Activated naive CD8-positive, alpha-beta T cell (primary cell): ENCODE measurements around the gene KLHL29.

ENCODE experiments used
- H3K27ac Mint-ChIP-seq: one replicate; pipeline ENCODE4 v1.8.0; 2021; ENCODE audit warnings: mixed read lengths
- H3K27me3 Mint-ChIP-seq: one replicate; pipeline ENCODE4 v1.8.0; 2021; ENCODE audit warnings: mixed read lengths
- H3K36me3 Mint-ChIP-seq: one replicate; pipeline ENCODE4 v1.8.0; 2021; ENCODE audit warnings: mixed read lengths
- H3K4me1 Mint-ChIP-seq: one replicate; pipeline ENCODE4 v1.8.0; 2021; ENCODE audit warnings: low read depth, mixed read lengths
- H3K4me3 Mint-ChIP-seq: one replicate; pipeline ENCODE4 v1.8.0; 2021; ENCODE audit warnings: mild to moderate bottlenecking, mixed read lengths
- H3K9me3 Mint-ChIP-seq: one replicate; pipeline ENCODE4 v1.8.0; 2021; ENCODE audit warnings: low read depth, mixed read lengths

KLHL29 gene

GRCh38 chr2:23624378-23624777 is 239.4 kb downstream of the KLHL29 start:
- Mint-ChIP-seq H3K4me1 (no peaks in the 10 kb centered on the region), H3K27ac (no peak overlapping the region), H3K36me3 (peaks cover 8% of the 10 kb centered on the region), H3K9me3 (peaks cover 10% of the 10 kb centered on the region), H3K4me3 (no peak overlapping the region), H3K27me3 (no peaks in the 10 kb centered on the region)

- Mint-ChIP-seq H3K27me3 (no peaks in the 10 kb centered on the region), H3K27ac (no peak overlapping the region), H3K9me3 (peaks cover 10% of the 10 kb centered on the region), H3K4me1 (no peaks in the 10 kb centered on the region), H3K4me3 (no peak overlapping the region), H3K36me3 (peaks cover 8% of the 10 kb centered on the region)
These were observed 239.9 kb downstream of the KLHL29 start for GRCh38 chr2:23624915-23625314.

DNA sequence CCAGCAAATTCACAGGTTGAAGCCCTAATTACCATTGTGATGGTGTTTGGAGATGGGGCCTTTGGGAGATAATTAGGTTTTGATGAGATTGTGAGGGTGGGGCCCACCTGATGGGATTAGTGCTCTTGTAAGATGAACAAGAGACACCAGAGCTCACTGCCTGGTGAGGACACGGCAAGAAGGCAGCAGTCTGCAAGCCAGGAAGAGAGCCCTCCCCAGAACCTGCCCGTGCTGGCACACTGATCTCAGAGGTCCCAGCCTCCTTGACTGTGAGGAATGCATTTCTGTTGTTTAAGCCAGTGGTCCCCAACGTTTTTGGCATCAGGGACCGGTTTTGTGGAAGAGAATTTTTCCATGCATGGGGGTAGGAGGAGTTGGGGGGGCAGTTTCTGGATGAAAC is 240.7 kb downstream of the KLHL29 start:
- no peaks in the 10 kb centered on the region for H3K4me1 Mint-ChIP-seq
- no peak overlapping the region for H3K4me3 Mint-ChIP-seq

GRCh38 chr2:23626701-23627230 is 241.8 kb downstream of the KLHL29 start:
- H3K4me1 Mint-ChIP-seq: no peaks in the 10 kb centered on the region
- H3K4me3 Mint-ChIP-seq: no peak overlapping the region
- H3K27me3 Mint-ChIP-seq: no peaks in the 10 kb centered on the region
- H3K27ac Mint-ChIP-seq: no peak overlapping the region
- peaks cover 8% of the 10 kb centered on the region for H3K36me3 Mint-ChIP-seq
- H3K9me3 Mint-ChIP-seq: peaks cover 10% of the 10 kb centered on the region

More for the DNA sequence above, 240.7 kb downstream of the KLHL29 start:
- no peaks in the 10 kb centered on the region for H3K27me3 Mint-ChIP-seq
- H3K9me3 Mint-ChIP-seq: peaks cover 10% of the 10 kb centered on the region
- no peak overlapping the region for H3K27ac Mint-ChIP-seq
- H3K36me3 Mint-ChIP-seq: peaks cover 8% of the 10 kb centered on the region

GRCh38 chr2:23627236-23628009 is 242.4 kb downstream of the KLHL29 start:
- Mint-ChIP-seq H3K27ac (no peak overlapping the region), H3K4me3 (no peak overlapping the region), H3K9me3 (peaks cover 10% of the 10 kb centered on the region)

GRCh38 chr2:23628926-23629771 is 244.2 kb downstream of the KLHL29 start:
- H3K27ac Mint-ChIP-seq: no peak overlapping the region

More at GRCh38 chr2:23627236-23628009, 242.4 kb downstream of the KLHL29 start:
- no peaks in the 10 kb centered on the region for H3K4me1 Mint-ChIP-seq
- peaks cover 8% of the 10 kb centered on the region for H3K36me3 Mint-ChIP-seq
- H3K27me3 Mint-ChIP-seq: no peaks in the 10 kb centered on the region

GRCh38 chr2:23629772-23630480 is 244.9 kb downstream of the KLHL29 start:
- no peaks in the 10 kb centered on the region for H3K9me3 Mint-ChIP-seq
- H3K27ac Mint-ChIP-seq: no peak overlapping the region
- H3K4me3 Mint-ChIP-seq: no peak overlapping the region
- H3K27me3 Mint-ChIP-seq: no peaks in the 10 kb centered on the region
- H3K4me1 Mint-ChIP-seq: no peaks in the 10 kb centered on the region
- H3K36me3 Mint-ChIP-seq: no peaks in the 10 kb centered on the region

More at GRCh38 chr2:23628926-23629771, 244.2 kb downstream of the KLHL29 start:
- peaks cover 4% of the 10 kb centered on the region for H3K9me3 Mint-ChIP-seq
- no peaks in the 10 kb centered on the region for H3K4me1 Mint-ChIP-seq
- H3K36me3 Mint-ChIP-seq: peaks cover 3% of the 10 kb centered on the region
- H3K27me3 Mint-ChIP-seq: no peaks in the 10 kb centered on the region
- no peak overlapping the region for H3K4me3 Mint-ChIP-seq

GRCh38 chr2:23630961-23631360 is 246.0 kb downstream of the KLHL29 start:
- H3K9me3 Mint-ChIP-seq: no peaks in the 10 kb centered on the region
- H3K27me3 Mint-ChIP-seq: no peaks in the 10 kb centered on the region
- H3K36me3 Mint-ChIP-seq: no peaks in the 10 kb centered on the region
- no peak overlapping the region for H3K4me3 Mint-ChIP-seq
- no peak overlapping the region for H3K27ac Mint-ChIP-seq
- H3K4me1 Mint-ChIP-seq: no peaks in the 10 kb centered on the region

DNA sequence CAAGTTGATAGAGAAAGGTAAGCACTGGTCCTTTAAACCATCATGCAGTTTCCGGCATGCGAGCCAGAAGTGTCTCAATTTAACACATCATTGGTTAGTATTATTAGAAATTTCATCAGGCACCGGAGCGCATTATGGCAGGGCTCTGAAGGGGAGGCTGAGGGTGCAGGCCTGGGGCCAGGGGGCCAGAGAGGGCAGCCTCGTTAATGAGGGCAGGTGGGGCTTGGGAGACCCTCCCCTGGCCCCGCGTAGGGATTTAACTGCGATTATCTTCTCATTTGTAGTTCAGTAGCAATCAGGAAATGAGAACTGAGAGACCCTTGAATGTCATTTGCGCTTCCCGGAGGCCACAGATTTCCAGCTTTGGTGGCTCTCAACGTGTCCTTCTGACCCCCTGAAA is 246.4 kb downstream of the KLHL29 start:
- no peaks in the 10 kb centered on the region for H3K27me3 Mint-ChIP-seq
- no peak overlapping the region for H3K27ac Mint-ChIP-seq
- H3K4me1 Mint-ChIP-seq: no peaks in the 10 kb centered on the region
- no peaks in the 10 kb centered on the region for H3K9me3 Mint-ChIP-seq
- H3K4me3 Mint-ChIP-seq: no peak overlapping the region
- H3K36me3 Mint-ChIP-seq: no peaks in the 10 kb centered on the region

DNA sequence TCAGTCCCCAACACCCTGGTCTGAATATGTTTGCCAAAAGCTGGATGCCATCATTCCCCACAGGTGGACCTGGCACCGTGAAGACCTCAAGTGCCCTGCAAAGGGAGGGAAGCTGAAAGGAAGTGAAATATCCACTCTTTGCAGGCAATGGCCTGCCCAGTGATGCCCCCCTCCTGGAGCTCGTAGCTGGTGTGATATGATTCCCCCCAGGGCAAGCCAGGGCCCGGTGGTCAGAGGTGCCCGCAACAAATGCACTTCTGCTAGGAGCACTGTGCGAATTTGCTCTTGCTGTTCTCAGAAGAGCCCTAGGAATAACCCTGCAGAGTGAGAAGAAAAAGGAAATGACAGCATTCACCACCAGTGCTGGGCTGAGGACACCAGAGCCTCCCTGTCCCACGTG is 247.4 kb downstream of the KLHL29 start:
- no peaks in the 10 kb centered on the region for H3K4me1 Mint-ChIP-seq

GRCh38 chr2:23632831-23633395 is 247.9 kb downstream of the KLHL29 start:
- no peaks in the 10 kb centered on the region for H3K4me1 Mint-ChIP-seq
- H3K4me3 Mint-ChIP-seq: no peak overlapping the region
- H3K36me3 Mint-ChIP-seq: no peaks in the 10 kb centered on the region
- no peaks in the 10 kb centered on the region for H3K27me3 Mint-ChIP-seq
- H3K27ac Mint-ChIP-seq: no peak overlapping the region
- H3K9me3 Mint-ChIP-seq: no peaks in the 10 kb centered on the region

More for the DNA sequence above, 247.4 kb downstream of the KLHL29 start:
- Mint-ChIP-seq H3K4me3 (no peak overlapping the region), H3K9me3 (no peaks in the 10 kb centered on the region), H3K27me3 (no peaks in the 10 kb centered on the region), H3K36me3 (no peaks in the 10 kb centered on the region), H3K27ac (no peak overlapping the region)

DNA sequence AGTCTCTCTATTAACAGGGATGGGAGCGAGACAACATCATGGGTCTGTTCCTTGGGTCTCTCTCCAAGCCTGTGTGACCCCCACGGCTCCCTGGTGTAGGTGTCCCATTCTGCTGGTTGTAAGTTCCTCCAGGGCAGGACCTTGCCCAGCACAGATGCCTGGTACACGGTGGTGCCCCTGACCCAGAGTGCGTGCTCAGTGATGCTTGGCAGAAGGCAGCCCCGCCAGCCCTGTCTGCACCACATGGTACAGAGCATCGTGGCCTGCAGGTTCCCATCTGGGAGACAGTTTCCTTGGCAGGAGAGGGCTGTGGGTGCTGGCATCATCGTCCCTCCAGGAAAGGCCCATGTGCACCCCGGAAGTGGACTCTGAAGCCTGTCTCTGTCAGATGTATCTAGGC is 249.0 kb downstream of the KLHL29 start:
- Mint-ChIP-seq H3K36me3 (no peaks in the 10 kb centered on the region), H3K27me3 (no peaks in the 10 kb centered on the region), H3K9me3 (no peaks in the 10 kb centered on the region), H3K27ac (no peak overlapping the region), H3K4me3 (no peak overlapping the region), H3K4me1 (no peaks in the 10 kb centered on the region)

DNA sequence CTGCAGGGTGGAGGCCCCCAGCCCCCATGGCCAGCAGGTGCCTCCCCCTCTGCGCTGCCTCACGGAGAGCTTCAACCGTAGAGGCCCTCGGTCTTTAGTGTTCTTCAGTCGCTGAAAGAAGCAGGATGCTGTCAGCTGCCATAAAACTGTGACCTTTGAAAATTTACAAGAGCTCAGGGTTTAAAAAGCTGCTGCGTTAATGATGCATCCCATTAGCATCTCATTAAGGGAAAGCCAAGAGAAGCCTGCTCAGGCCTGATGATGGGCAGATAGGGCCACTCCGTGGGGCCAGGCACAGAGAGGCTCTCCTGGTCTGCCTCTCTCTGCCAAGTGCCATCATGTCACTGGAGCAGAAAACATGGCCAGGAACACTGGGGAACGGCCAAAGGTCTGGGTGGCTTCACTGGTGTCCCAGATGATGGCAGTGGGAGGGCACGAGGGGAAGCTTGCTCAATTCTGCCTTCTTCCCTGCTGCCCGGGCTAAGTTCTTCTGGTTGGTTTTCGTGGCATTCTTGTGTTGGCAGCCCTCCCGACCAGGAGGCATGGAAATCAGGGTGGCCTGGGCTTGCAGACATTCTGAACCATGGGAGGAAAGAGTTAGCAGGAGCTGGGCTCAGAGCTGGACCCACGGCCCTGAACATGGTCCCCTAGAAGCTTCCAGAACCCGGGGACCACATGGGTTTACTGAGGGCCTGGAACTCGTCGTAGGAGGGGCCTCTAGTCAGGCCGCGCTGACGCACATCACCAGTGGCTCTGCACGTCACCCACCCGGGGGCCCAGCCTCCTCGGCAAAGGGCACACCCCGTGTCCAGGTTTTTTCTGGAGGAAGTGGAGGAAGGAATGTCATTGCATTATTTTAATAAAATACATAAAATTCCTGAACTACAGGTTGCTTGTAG is 250.7 kb downstream of the KLHL29 start:
- Mint-ChIP-seq H3K4me1 (no peaks in the 10 kb centered on the region), H3K27ac (no peak overlapping the region), H3K36me3 (peaks cover 3% of the 10 kb centered on the region)

DNA sequence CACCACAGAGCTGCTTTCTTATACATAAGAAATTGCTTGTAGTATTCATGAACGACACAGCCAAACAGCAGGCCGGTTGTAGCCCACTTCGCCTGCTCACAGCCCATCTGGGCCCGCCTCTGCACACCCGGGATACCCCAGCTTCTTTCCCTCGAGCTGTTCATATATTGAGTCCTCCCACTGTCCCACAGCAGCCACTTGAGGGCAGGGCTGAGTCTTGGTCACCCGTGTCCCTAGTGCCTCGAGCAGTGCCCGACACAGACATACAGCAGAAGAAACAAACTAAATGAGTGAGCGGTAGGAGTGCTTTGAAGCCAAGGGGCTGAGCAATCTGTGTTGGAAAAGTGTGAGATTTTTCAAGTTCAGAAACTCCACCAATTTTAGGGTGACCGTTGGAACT is 251.4 kb downstream of the KLHL29 start:
- no peaks in the 10 kb centered on the region for H3K4me1 Mint-ChIP-seq
- no peaks in the 10 kb centered on the region for H3K9me3 Mint-ChIP-seq
- no peak overlapping the region for H3K27ac Mint-ChIP-seq
- H3K36me3 Mint-ChIP-seq: peaks cover 3% of the 10 kb centered on the region
- no peak overlapping the region for H3K4me3 Mint-ChIP-seq
- no peaks in the 10 kb centered on the region for H3K27me3 Mint-ChIP-seq

More for the DNA sequence above, 250.7 kb downstream of the KLHL29 start:
- Mint-ChIP-seq H3K9me3 (no peaks in the 10 kb centered on the region), H3K4me3 (no peak overlapping the region), H3K27me3 (no peaks in the 10 kb centered on the region)
